Measurements from ENCODE around the gene SCRN1.

Gene SCRN1

DNA sequence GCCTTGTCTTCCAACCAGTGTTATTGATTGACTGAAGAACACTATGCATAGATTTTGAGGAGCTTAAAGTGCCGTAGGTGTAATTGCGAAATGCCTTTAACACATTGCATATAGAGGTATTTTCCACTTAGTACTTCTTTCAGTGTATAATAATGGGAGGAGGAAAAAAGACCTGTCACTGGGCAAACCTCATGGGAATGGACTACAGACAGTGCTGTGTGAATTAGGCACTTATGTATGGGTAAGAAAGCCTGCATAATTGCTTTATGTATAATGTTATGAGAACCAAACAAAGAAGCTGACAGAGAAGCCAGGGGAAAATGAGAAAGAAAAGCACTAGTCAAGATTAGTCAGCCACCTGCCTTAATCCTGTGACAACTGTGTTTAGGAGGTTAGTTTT, 12.4 kb upstream of the SCRN1 start:
- no peak for DNase-seq

DNA sequence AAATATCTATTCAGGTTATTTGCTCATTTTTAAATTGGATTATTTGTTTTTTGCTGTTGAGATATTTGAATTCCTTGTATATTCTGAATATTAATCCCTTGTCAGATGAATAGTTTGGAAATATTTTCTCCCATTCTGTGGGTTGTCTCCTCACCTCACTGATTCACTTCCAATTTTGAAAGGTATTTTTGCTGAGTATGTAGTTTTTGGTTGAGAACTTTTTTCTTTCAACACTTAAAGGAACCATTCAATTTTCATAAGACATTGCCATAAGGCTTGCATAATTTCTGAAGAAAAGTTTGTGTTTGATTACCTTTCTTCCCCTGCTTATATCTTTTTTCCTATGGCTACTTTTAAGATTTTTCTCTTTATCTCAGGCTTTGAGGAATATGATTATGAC, 8.9 kb upstream of the SCRN1 start:
- no peak for DNase-seq

GRCh38 chr7:29996321-29996720, 6.7 kb upstream of the SCRN1 start:
- DNase-seq, result no peak

- DNase-seq, result no peak
Measured at GRCh38 chr7:29995652-29996051, 6.1 kb upstream of the SCRN1 start.

DNA sequence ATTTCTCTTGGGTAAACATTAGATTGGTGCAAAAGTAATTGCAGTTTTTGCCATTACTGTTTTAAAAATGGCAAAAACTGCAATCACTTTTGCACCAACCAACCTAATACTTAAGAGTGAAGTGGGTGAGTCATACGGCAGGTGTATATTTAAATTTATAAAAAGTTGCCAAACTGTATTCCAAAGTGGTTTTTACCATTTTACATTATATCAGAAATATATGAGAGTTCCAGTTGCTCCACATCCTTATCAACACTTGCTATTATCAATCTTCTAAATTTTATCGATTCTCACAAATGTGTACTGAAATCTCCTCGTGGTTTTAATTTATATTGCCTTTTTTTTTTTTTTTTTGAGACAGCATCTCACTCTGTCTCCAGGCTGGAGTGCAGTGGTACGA, 3.5 kb upstream of the SCRN1 start:
- no peak for DNase-seq

- no peak for DNase-seq
Measured at GRCh38 chr7:29991937-29992336, 2.3 kb upstream of the SCRN1 start.

DNA sequence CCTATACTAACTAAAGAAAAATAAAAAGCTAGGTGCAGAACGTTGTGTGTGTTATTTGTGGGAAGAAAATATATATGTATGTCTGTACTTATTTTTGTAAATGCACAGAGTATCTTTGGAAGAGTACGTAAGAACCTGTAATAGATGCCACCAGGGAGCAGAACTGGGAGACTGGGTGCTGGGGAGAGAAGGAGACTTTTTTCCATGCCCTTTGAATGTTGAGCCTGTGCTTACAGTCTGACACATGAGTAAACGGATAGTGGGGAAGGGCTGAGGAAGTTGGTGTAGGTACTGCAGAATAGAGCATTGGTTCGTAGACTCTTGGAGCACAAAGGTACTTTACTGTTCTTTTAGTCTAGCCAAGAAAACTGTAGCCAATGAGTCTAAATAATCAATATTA, 1.3 kb upstream of the SCRN1 start:
- no peak for DNase-seq

DNA sequence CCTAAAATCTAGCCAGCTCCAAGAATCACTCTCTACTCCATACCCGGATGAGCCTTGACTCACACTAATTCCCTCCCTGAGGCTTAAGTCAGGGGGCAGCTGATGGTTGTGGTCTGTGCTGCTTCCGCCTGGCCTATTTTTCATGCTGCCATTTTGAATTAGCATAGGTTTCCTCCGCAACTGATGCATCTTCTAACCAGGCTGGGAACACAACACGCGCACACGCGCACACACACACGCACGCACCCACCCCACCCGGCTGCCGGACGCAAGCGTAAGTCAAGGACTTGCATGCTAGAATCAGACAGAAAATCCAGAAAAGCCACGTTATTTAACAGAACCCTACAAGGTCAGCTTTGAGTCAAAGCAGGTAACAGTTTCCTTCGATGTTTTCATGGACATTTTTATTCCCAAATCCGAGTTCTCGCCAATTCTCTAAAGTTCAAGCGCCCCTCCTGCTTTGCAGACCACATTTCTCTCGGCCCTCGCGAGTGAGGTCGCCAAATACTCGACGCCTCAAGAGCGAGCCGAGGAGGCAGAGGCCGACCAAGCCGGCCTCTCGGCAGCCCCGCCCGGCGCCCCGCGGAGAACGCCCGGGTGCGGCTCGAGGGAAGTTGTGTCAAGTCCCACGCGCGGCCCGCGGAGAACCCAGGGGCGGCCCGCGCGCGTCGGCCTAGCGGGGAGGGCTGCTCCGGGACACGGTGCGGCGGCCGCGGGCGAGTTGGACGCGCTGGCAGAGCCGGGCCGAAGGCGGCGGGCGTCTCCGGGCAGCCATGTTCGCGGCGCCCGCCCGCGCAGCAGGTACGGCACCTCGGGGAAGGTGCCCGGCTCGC, 961 bp downstream of the SCRN1 start:
- peak; percentile 80 for DNase-seq

DNA sequence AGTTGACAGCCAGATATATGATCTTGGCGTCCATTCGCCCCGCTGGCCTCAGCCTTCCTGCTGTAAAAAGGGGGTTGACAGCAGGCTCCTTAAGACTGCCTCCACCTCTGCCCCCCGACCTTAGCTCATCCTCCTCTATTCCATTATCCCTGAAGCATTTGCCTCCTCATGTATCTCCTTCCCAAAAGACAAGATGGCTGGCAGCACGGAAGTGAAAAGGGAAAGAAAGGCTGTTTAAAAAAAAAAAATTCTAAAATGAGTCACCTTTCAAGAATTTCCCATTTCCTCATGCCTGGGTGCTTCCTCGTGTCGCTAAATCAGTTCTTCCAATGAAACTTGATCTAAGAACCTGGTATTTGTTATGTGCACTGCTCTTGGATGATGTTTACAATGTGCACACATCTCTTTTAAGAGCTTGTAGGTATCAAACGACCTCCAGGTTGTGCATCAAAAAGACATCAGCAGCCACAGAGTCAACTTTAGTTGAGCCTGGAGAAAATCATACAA, 1.7 kb downstream of the SCRN1 start:
- DNase-seq, result peak; percentile 39

DNA sequence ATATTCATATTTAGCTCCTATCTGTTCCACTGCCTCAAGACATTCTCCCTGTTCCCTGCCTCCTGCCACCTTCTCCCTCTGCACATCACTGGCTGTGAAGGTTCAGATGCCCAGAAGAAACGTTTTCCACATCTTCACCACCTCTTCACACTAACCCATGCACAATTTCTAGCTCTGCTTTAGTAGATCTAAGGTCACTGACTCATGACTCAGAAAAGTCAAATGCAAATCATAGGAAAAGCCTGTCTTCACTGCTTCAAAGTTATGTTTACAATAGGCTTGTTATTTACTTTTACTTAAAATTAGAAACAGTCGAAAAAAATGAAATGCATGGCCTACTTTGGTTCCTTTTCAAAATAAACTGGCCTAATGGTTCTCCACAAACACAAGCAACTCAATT, 2.5 kb downstream of the SCRN1 start:
- DNase-seq, result no peak

DNA sequence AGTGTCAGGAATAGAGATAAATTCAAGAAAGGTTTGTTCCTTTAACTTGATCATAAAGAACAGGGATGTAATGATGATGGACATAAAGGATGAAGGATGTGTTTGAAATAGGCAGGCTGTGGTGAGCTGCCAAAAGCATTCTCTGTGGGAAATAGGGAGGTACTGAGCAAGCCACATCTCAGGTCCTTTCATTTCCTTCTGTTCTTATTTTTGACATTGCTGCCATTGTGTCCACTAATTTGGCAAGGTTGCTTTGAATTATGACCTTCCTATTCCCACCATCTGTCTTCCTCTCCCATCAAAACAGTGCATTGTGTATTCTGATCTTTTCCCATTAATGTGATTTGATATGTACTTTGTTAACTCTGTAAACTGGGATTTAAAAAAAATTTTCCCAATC, 9.4 kb downstream of the SCRN1 start:
- no peak for DNase-seq

DNA sequence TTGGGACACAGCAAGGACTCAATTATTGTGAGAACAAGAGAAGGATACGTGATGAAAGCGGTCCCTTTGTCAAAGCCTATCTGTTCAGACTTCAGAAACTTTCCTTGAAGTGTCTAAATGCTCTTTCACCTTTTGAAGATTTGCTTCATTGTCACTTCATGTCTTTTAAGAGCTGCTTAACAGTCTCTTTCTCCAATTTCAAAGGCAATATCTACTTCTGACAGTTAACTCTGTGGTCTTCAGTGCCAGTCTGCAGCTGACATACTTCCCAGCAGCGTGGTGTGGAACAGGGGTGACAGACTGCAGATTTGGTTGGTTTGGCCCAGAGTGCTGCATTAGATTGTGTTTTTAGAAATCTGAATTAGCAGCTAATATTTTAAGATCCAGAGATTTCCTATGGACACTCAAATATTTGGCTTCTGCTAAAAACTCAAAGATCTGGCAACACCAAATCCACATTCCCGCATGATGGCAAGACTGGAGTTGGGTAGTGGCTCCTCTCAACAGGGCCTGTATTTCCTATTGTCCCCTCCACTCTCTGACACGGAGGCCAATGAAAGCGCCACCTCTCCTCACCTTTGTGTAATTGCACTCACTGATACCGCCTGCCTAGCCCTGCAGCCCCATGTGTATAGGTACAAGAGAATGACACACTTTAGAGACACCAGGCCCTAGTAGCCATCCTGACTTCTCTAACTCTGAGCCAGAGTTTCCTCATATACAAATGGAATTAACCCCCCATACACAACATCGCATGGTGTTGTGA, 11.5 kb downstream of the SCRN1 start:
- DNase-seq, result peak; percentile 2

- no peak for DNase-seq
Measured at GRCh38 chr7:29976673-29977415, 12.8 kb downstream of the SCRN1 start.

GRCh38 chr7:29976266-29976665, 13.3 kb downstream of the SCRN1 start:
- no peak for DNase-seq

GRCh38 chr7:29975561-29975960, 14.0 kb downstream of the SCRN1 start:
- no peak for DNase-seq

DNA sequence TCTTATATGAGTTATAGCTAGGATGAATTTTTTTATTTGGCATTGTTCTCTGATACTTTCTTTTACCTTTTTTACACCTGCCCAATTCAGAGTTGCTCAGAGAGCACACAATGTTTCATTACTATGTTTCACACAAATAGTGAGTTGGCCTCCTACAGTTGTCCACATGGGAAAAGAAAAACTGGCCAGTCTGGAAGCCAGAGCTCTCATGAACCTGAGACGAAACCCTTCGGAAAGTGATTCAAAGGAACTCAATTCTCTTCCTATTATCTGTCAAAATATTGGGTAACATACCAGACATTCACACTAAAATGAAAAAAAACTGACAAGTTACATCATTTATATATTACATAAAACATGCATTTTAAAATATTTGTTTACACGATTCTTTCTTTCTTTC, 15.3 kb downstream of the SCRN1 start:
- no peak for DNase-seq

GRCh38 chr7:29972315-29972669, 17.3 kb downstream of the SCRN1 start:
- DNase-seq, result no peak

GRCh38 chr7:29971566-29972314, 17.9 kb downstream of the SCRN1 start:
- no peak for DNase-seq

DNA sequence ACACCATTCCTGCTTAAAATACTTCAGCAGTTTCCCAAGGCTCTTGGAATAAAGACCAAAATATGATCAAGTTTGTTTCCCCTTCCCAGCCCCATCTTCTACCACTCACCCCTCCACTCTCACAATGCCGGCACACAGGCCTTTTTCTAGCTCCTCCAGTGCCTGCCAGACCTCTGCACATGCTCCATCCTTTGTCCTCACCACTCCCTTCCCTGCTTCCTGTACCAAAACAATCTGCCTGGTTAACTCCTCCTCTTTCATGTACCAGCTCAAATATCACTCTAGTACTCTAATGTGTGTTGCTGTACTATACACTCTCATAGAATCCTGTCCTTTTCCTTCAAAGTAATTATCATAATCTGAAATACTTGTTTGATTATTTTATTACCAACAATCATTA, 19.4 kb downstream of the SCRN1 start:
- no peak for DNase-seq

DNA sequence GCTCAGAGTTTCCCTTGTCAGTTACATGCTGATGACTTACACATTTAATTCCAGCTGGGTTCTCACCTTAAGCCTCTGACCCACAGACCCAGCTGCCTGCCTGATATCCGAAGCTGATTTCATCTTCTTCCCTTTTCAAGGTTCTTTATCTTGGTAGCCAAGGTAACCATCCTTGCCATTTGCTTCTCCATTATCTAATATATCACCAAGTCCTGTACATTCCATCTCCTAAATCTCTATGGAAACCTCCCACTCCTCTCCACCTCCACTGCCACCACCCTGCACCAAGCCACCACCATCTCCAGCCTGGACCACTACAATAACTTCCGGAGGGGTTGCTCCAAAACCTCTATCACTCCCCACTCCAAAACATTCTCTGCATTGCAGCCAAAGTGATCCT, 19.9 kb downstream of the SCRN1 start:
- no peak for DNase-seq

- no peak for DNase-seq
Measured at GRCh38 chr7:29968683-29969395, 20.8 kb downstream of the SCRN1 start.

- DNase-seq, result no peak
Measured at GRCh38 chr7:29965030-29965429, 24.6 kb downstream of the SCRN1 start.

Measured in NCI-H146 (cell line).